SKM-1 treated with dmso at 0.1 percent for 144 hours (cell line): ENCODE data around the gene MAP7.

Experiments
- DNase-seq: peaks from one replicate; lab custom pipeline; 2025; ENCODE audit not compliant: unreplicated experiment; lab: John Stamatoyannopoulos, UW

The MAP7 gene

GRCh38 chr6:136426627-136427377 lies 123.4 kb downstream of the MAP7 start:
- DNase-seq = peak; percentile 96

- no peak for DNase-seq
Observed at GRCh38 chr6:136425793-136426192, 124.4 kb downstream of the MAP7 start.

- DNase-seq = no peak
Observed at GRCh38 chr6:136424901-136425300, 125.3 kb downstream of the MAP7 start.

GRCh38 chr6:136424450-136424849 lies 125.8 kb downstream of the MAP7 start:
- DNase-seq = no peak

- DNase-seq = no peak
Observed at GRCh38 chr6:136421537-136422158, 128.6 kb downstream of the MAP7 start.

GRCh38 chr6:136420853-136421252 lies 129.4 kb downstream of the MAP7 start:
- DNase-seq = no peak

GRCh38 chr6:136415351-136416007 lies 134.7 kb downstream of the MAP7 start:
- DNase-seq = peak; percentile 74

- no peak for DNase-seq
Observed at GRCh38 chr6:136412410-136412809, 137.8 kb downstream of the MAP7 start.

- DNase-seq = no peak
Observed at GRCh38 chr6:136411453-136412354, 138.5 kb downstream of the MAP7 start.

- no peak for DNase-seq
Observed at GRCh38 chr6:136411025-136411325, 139.2 kb downstream of the MAP7 start.

GRCh38 chr6:136410201-136411024 lies 139.8 kb downstream of the MAP7 start:
- no peak for DNase-seq

GRCh38 chr6:136409597-136409996 lies 140.6 kb downstream of the MAP7 start:
- no peak for DNase-seq

GRCh38 chr6:136408204-136408603 lies 142.0 kb downstream of the MAP7 start:
- no peak for DNase-seq

GRCh38 chr6:136405420-136406029 lies 144.7 kb downstream of the MAP7 start:
- DNase-seq = peak; percentile 76

- DNase-seq = no peak
Observed at GRCh38 chr6:136404627-136405419, 145.4 kb downstream of the MAP7 start.

GRCh38 chr6:136404007-136404406 lies 146.2 kb downstream of the MAP7 start:
- DNase-seq = no peak

GRCh38 chr6:136403110-136403980 lies 146.9 kb downstream of the MAP7 start:
- peak; percentile 37 for DNase-seq

- DNase-seq = no peak
Observed at GRCh38 chr6:136401749-136402148, 148.5 kb downstream of the MAP7 start.
